ENCODE results near the gene HTR1D.

The HTR1D gene

DNA sequence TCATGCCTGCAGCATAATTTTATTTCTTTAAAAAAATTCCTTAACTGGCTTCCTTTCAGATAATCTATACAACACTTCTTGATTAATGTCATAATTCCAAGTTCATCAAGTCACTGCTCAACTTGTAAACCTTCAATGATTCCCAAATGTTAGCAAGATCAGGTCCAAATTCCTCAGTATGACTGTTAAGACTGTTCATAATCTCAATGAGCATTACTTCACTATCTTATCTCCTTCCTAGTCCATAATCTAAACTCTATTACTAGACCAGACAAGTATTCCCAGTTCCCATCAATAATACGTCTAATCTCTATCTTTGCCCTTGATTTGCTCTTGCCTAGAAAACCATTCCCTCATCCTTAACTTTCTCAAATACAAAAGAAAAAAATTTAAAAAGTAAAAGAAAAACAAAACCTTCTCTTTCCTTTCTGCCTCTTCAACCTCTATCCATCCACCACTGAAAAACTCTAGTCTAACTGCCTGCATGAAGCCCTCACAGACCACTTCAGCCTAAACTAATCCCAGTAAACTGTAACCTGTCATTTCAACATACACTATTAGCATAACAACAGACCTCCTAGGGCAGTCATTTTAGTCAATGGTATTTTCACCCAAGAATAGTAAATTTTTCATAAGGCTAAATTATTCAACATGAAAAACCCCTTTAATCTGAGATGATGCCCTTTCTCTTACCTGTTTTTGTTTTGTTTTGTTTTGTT lies 64.2 kb downstream of the HTR1D start:
- DNase-seq: no peak

DNA sequence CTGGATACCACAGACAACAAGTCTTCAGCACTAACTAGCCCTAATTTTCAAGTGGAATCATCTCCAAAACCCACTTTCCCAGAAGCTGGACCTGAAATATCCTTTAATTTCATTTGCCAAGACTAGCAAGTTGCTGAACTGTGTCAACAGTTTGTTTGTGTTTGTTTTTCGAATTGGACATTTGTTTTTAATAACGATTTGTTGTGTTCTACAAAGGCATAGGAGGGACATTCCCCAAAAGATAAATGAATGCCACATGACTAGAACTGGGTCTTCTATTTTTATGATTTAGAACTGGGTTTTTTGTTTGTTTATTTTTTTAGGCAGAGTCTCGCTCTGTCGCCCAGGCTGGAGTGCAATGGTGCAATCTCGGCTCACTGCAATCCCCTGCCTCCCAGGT lies 66.6 kb downstream of the HTR1D start:
- DNase-seq: no peak

DNA sequence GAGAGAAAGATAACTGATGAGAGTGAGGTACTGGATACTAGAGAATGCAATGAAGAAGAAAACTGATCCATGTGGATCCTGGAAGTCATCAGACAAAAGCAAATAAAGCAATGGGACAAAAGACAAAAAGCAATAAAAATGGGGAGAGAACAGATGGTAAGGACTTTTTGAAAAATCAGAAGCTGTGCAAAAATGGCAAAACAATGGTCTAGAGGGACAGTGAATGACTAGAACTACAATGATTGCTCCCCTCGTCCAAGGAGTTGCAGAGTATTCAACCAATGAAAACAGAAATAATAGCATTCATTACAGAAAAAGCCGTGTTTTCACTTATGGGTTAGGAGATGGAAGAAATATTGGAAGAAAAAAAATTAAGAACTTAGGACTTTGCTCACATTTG lies 67.2 kb downstream of the HTR1D start:
- DNase-seq: no peak

DNA sequence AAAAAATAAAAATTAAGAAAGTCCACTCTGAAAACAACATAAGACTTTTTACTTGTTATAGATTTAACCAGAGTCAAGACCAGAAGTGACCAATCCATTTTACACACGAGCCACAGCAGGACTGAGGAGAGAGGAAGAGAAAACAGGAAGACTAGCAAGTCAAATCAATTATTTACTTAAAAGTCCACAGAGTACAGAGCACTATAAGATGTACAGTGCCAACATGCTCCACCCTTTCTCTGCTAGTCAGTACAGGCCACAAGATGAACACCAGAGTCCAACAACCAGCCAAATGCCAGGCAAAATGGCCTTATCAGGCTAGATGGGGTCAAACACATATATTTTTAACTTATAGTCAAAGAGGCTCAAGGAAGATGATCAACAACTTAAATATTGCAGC lies 68.2 kb downstream of the HTR1D start:
- no peak for DNase-seq

DNA sequence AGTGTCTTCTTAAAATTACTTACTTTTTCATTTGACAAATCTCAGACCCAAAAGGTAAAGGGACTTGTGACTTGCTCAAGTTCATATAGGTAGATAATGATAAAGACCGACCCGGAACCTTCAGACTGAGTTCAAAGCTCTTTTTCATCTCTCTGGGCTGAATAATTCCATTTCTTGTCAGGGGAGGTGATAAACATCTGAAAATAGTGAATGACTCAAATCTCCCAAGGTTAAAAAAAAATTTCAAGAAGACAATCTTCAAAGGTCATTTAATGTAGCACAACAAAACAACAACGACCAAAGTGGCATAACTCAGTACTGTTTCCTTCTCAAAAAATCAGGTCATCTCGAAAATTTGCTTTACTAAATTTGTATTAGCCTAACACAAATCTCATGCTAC lies 69.2 kb downstream of the HTR1D start:
- no peak for DNase-seq

Measured in nucleus accumbens (tissue), 56 donors.